Pancreas (tissue), 10 donors: Measurements from ENCODE around the gene STIP1. TPM values are rescaled to one million over a fixed set of nuclear protein-coding genes. Genes with fewer than 3 reads are reported as not detected.

Source experiments
- ATAC-seq, 4 donors: fragments of 200-7000 bp; cut with Tn5 transposase; one replicate each; pipeline versions ENCODE4 v1.8.0 to v1.9.1; 2020; ENCODE audit warnings: mild to moderate bottlenecking in 4 of 4, moderate library complexity in 4 of 4
- DNase-seq, 6 donors: peaks; one replicate each; pipeline ENCODE4 v3.0.0-alpha.2; 2020
- FAIRE-seq: peaks from 2 replicates; lab custom pipeline; 2012; peaks lifted over from hg19 to GRCh38; lab: Jason Lieb, UNC
- H3K27ac ChIP-seq, 4 donors: fragments of 200-600 bp; sonication (generic); 1 replicate in 3 of 4; 2 replicates in 1 of 4; pipeline versions ENCODE4 v1.5.0 to v1.8.0; 2020
- H3K27me3 ChIP-seq, 4 donors: fragments of 200-600 bp; one replicate each; pipeline ENCODE4 v1.8.0; 2021
- H3K36me3 ChIP-seq, 3 donors: fragments of 200-600 bp; sonication (generic) in 1 of 3; one replicate each; pipeline versions ENCODE4 v1.5.0 to v1.8.0; 2020 to 2021
- H3K4me1 ChIP-seq, 3 donors: fragments of 200-600 bp; one replicate each; pipeline ENCODE4 v1.8.0; 2021
- H3K4me3 ChIP-seq, 4 donors: fragments of 200-600 bp; sonication (generic) in 2 of 4; one replicate each; pipeline versions ENCODE4 v1.5.0 to v1.8.0; 2020 to 2021
- H3K9me3 ChIP-seq, 4 donors: fragments of 200-600 bp; one replicate each; pipeline ENCODE4 v1.8.0; 2021
- CTCF ChIP-seq, 4 donors: fragments of 200-600 bp; sonication (generic) in 3 of 4; IDR thresholded peaks; one replicate each; pipeline versions ENCODE4 v1.5.0 to v1.8.0; 2021; ENCODE audit warnings: antibody characterized with exemption in 4 of 4
- WGBS, 2 donors: extraction: QIAGEN DNeasy Blood & Tissue Kit; methylation state at CpG; one replicate each; pipeline ENCODE4 v1.1.7; 2013; 5-methylcytosine and 5-hydroxymethylcytosine counted together
- intact Hi-C, 3 donors: fragments of 100-400 bp; cut with DNase I; formaldehyde crosslinking; loops; one replicate each; pipeline versions ENCODE4 v1.11.1 to v1.14.2; 2022
- polyA plus RNA-seq, 2 donors: library from polyadenylated mRNA; stranded (reverse); fragments of 200-250 nt; gene quantifications; one replicate each; pipeline ENCODE4 v1.2.3, GENCODE V29; 2013
- total RNA-seq, 6 donors: library from RNA; stranded (reverse); fragmentation: NEBNext Ultra II Directional in 4 of 6; extraction: Animal tissue kit (Norgen Biotek cat#: 25700) in 4 of 6; gene quantifications; one replicate each; pipeline versions ENCODE4 v1.2.1 to v1.2.4, GENCODE V29; 2021 to 2023
- donor health status: healthy with polysubstance abuse.
- donor health status: DM: no; HTN: no; CAD: no; lungs with moderate emphysema.
- donor health status: DM: no; HTN: no; CAD: no.
- donor health status: control.
- donor health status: control.
- donor health status: Bipolar disorder and iron deficiency.
- donor health status: DM: yes; HTN: yes; CAD: no.
- donor health status: DM: no; HTN: no; CAD: no.
- donor health status: DM: no; HTN: no; CAD: no.
- donor health status: DM: yes; HTN: yes; CAD: no.

STIP1 gene
- total and polyA plus RNA-seq, 8 donors: 23.7 to 73.0 (median 37.8) TPM

DNA sequence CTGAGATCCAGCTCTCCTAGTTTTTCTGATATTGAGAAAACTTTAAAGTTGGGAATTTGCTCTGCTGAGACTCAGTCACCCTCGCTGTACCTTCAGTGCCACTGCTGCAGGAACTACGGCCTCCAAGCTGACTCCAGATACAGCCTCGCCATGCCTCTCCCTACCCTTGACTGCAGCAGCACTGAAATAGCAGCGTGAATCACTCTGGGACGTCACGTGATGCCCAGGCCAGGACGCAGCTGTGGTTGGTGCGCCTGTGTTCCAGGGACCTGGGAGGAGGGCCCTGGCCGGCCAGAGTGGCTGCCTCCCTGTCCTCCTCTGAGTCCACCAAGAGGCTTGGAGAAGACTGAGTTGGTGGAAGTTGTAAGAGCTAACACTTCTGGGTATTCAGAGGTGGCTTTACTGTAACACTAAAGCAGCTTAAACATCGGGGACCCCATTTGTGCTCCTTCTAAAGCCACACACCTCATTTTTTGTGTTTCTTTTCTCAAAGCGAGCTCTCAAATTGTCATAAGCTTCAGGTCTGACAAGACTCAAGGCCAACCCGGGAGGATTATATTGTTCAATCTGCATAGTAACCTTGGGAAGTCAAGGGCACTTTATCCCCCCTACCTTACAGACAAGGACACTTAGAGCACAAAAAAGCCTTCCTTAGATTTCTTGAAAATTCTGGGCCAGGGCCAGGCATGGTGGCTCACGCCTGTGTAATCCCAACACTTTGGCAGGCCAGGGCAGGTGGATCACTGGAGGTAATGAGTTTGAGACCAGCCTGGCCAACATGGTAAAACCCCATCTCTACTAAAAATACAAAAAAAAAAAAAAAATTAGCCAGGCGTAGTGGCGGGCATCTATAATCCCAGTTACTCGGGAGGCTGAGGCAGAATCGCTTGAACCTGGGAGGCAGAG is 4.2 kb upstream of the STIP1 start:
- H3K4me1 ChIP-seq: peaks cover 19 to 41% (median 34%) of the 10 kb centered on the region in 3 donors
- FAIRE-seq: no peak

GRCh38 chr11:64183890-64184289 is 2.1 kb upstream of the STIP1 start:
- H3K36me3 ChIP-seq: no peaks in the 10 kb centered on the region
- TF ChIP-seq CTCF (IDR thresholded peaks at IDR 0.05): no peak
- H3K4me3 ChIP-seq: no peak overlapping the region
- H3K9me3 ChIP-seq: no peaks in the 10 kb centered on the region
- intact Hi-C loops: no loop called here
- H3K4me1 ChIP-seq: peaks cover 19 to 41% (median 34%) of the 10 kb centered on the region in 3 donors
- peak overlapping the region in 2 of 4 donors; percentile 99 for H3K27ac ChIP-seq
- DNase-seq: no peak
- ATAC-seq: no peak
- no peak for FAIRE-seq
- no peaks in the 10 kb centered on the region for H3K27me3 ChIP-seq
- WGBS, 2 donors: 49 to 65% methylated on average over 7 of the region's 7 CpGs

More for the DNA sequence above, 4.2 kb upstream of the STIP1 start:
- Histone ChIP-seq H3K4me3 (peak overlapping the region in 1 of 4 donors; percentile 17), H3K27ac (peak overlapping the region; percentile 52 to 87 (median 68)), H3K36me3 (no peaks in the 10 kb centered on the region), H3K27me3 (no peaks in the 10 kb centered on the region), H3K9me3 (no peaks in the 10 kb centered on the region)
- TF ChIP-seq CTCF (IDR thresholded peaks at IDR 0.05): no peak
- DNase-seq: peak; percentile 86 to 95 (median 93)
- intact Hi-C loops: no loop called here
- peak; percentile 57 to 67 (median 64) for ATAC-seq
- WGBS, 2 donors: 20 to 26% methylated on average over 15 to 17 of the region's 17 CpGs

DNA sequence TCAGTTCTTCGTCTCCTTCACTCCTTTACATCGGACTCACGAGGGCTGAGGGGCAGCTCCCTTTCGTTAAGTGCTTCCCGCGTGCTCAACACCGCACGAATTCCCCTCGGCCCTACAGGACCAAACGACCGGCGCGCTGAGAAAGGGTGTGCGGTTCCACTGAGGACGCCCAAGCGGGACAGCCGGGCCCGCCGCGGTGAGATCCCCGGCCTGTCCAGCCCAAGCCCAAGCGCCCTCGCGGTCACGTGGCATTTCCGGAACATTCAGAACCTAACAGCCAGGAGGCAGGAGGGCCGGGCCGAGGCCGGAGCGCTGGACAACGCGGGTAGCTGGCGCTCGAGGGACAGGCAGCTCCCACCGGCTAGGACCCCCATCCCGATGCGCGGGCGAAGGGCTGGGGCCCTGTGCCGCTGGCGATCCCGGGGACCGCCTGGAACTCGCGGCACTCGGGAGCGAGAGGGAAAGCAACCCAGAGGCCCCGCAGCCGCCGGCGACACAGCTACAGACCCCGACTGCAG is 737 bp upstream of the STIP1 start:
- intact Hi-C loops: no loop called here

DNA sequence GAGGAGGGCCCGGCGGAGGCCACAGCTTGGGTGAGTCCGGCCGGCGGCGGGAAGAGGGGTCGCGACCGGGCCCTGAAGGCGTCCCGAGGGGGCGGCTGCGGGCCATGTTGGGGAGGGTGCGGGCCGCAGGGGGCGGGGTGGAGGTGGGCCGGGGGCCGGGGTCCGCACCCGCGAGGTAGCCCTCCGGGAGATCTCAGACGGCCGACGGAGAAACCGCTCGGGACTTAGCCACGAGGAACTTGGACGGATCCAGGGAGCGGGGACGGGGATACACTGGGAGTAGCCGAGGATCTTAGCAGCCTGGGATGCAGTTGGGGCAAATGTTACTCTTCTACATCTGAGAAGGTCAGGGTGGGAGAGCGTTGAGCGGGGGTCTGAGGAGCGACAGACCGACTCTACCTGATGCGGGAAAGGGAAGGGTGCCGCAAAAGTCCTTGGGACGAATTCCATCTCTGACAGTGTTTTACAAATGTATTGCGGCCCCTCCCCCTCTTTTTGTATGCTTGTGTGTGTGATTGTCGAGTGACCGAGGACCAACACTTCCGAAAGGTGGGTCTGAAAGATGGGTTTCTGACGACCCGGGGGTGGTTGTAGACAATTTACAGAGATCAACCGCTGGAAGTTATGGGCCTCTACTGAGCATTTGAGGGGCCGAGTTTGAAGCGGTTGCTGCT is 658 bp downstream of the STIP1 start:
- Histone ChIP-seq H3K4me1 (peaks cover 14 to 41% (median 26%) of the 10 kb centered on the region in 3 donors), H3K4me3 (no peak overlapping the region), H3K27ac (peak overlapping the region in 2 of 4 donors; percentile 42 to 64), H3K9me3 (no peaks in the 10 kb centered on the region), H3K36me3 (no peaks in the 10 kb centered on the region), H3K27me3 (no peaks in the 10 kb centered on the region)
- FAIRE-seq (no peak), ATAC-seq (no peak), DNase-seq (peak in 2 of 6 donors; percentile 49 to 53)
- no peak for TF ChIP-seq CTCF (IDR thresholded peaks at IDR 0.05)
- WGBS, 2 donors: 1 to 2% methylated on average over 37 to 48 of the region's 48 CpGs
- intact Hi-C loops: no loop called here

More for the DNA sequence above, 737 bp upstream of the STIP1 start:
- FAIRE-seq (no peak), DNase-seq (peak in 3 of 6 donors; percentile 77 to 92 (median 86)), ATAC-seq (peak; percentile 39 to 48 (median 44))
- H3K4me3 ChIP-seq: peak overlapping the region; percentile 45 to 69 (median 50)
- WGBS, 2 donors: 0% methylated on average over 51 to 52 of the region's 52 CpGs
- no peaks in the 10 kb centered on the region for H3K36me3 ChIP-seq
- no peaks in the 10 kb centered on the region for H3K9me3 ChIP-seq
- no peak for TF ChIP-seq CTCF (IDR thresholded peaks at IDR 0.05)
- peak overlapping the region; percentile 85 to 99 (median 94) for H3K27ac ChIP-seq
- H3K27me3 ChIP-seq: no peaks in the 10 kb centered on the region
- peaks cover 22 to 50% (median 34%) of the 10 kb centered on the region in 3 donors for H3K4me1 ChIP-seq
